GM12891 (cell line): ENCODE data around the gene RAB11FIP4.

Source experiments
- DNase-seq: peaks from one replicate; pipeline ENCODE4 v3.0.0; 2011; ENCODE audit warnings: low spot score; ENCODE audit not compliant: insufficient read length
- FAIRE-seq: peaks from 2 replicates; lab custom pipeline; 2011; peaks lifted over from hg19 to GRCh38; lab: Jason Lieb, UNC
- PAX5 ChIP-seq: IDR thresholded peaks from 2 replicates; pipeline ENCODE4 v1.6.1; 2011; ENCODE audit warnings: low read length, moderate library complexity, mild to moderate bottlenecking; ENCODE audit not compliant: insufficient read depth, severe bottlenecking
- POLR2A ChIP-seq: IDR thresholded peaks from 2 replicates; pipeline ENCODE4 v1.6.1; 2011; ENCODE audit warnings: low read depth, low read length, control low read depth
- POLR2AphosphoS5 ChIP-seq: IDR thresholded peaks from 2 replicates; pipeline ENCODE4 v1.6.1; 2011; ENCODE audit warnings: low read depth, low read length, control low read depth
- POU2F2 ChIP-seq: IDR thresholded peaks from 2 replicates; pipeline ENCODE4 v1.6.1; 2011; ENCODE audit warnings: low read depth, mild to moderate bottlenecking, control low read depth, low read length, moderate library complexity
- SPI1 ChIP-seq: IDR thresholded peaks from 2 replicates; pipeline ENCODE4 v1.6.1; 2011; ENCODE audit warnings: low read depth, low read length, control low read depth
- TAF1 ChIP-seq: IDR thresholded peaks from 2 replicates; pipeline ENCODE4 v1.6.1; 2011; ENCODE audit warnings: low read depth, low read length, control low read depth

Gene RAB11FIP4

DNA sequence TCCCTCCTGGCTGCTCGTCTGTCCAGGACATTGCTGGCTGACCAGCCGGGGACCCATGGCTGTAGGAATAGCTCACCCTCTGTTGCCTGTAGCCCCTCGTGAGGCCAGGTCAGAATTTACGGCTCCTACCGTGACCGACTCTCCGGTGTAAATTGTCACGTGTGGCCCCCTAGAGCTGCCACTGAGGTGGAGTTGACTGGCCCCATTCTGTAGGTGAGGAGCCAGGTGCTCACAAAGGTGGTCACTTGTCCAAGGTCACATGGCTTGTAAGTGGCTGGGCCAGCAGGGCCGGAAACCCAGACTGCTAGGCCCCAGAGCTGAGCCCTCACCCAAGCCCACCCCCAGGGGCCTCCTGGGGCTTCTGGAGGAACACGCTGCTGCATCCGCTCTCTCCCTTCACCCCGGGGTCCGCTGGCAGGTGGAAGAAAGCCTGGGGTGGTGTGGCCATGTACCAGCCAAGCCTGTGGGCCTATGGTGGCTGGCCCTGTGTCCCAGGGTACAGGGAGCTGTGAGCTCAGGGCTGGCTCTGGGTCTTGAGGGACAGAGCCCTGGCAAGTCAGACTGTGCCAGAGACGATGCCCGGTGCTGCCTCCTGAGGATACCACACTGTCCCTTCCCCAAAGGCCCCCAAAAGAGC, 120.7 kb downstream of the RAB11FIP4 start:
- TF ChIP-seq PAX5: no peak
- no peak for TF ChIP-seq POLR2AphosphoS5
- TF ChIP-seq POU2F2: no peak
- TF ChIP-seq TAF1: no peak
- no peak for TF ChIP-seq SPI1
- DNase-seq (no peak), FAIRE-seq (no peak)

DNA sequence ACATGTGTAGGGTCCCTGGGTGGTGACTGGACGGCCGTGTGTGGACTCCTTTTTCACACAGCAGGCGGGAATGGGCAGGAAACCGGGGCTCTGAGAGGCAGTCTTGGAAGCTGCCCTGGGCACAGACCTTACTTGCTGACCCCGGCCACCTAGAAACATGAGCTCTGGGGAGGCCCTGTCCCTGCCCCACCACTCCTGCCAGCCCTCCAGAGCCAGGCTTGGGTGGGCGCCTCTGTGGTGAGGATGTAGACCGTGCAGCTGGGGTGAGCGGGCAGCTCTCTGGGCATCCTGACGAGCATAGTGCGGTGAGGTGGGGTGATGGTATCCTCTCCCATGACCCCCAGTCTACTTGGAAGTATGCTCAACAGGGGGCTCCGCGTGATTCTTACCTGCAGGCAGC, 121.3 kb downstream of the RAB11FIP4 start:
- FAIRE-seq: no peak
- no peak for TF ChIP-seq TAF1
- TF ChIP-seq PAX5: no peak
- TF ChIP-seq POLR2AphosphoS5: no peak
- no peak for TF ChIP-seq POU2F2
- TF ChIP-seq POLR2A: no peak
- TF ChIP-seq SPI1: no peak

DNA sequence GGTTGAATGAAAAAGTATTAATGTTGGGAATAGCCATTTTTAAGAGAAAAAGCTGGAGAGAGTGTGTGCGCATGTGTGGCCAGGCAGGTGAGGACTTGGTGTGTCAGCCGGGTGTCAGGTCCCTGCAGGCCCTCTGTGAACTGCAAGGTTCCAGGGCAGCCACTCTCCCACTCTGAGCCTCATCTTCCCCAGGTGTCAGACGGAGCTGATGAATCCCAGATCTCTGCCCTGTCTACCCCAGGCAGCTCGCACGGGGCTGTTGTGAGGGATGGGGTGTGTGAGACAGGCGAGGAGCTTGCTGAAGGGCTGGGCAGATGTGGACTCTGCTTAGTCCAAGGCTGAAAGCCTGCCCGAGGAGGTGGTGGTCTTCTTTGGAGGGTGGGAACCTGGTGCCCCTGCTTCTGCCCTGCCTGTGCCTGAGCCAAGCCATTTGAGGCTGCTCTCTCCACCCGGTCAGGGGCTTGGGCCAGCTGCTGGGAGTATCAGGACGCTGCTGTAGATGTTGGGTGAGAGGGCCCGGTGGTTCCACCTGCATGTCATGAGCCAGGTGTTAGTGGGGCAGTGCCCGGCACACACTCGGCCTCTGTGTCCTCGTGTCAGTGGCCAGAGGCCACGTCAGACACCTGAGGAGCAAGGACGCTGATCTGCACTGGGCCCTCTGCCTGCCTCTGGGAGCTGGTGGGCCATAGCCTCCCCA, 122.4 kb downstream of the RAB11FIP4 start:
- FAIRE-seq (no peak), DNase-seq (no peak)
- no peak for TF ChIP-seq POLR2A
- TF ChIP-seq SPI1: no peak
- TF ChIP-seq TAF1: no peak
- no peak for TF ChIP-seq POU2F2
- TF ChIP-seq PAX5: no peak
- no peak for TF ChIP-seq POLR2AphosphoS5

More for the DNA sequence above, 121.3 kb downstream of the RAB11FIP4 start:
- no peak for DNase-seq

DNA sequence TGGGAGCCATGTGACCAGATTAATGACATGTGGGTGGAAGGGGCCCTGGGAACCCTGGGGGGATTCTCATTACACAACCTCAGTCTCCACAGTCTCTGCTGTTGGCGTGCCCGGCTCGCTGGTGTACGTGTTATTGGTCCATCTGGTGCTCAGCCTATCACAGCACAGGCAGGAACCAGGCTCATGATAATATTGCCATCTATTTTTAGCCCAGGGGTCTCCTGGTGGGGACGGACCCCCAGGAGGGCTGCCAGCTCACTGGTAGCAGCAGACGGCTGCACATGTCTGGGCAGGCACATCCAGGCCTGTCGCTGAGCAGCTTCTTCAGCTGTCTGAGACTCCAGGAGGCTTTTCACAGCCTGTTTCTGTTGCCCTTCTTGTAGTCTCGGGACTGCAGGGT, 123.8 kb downstream of the RAB11FIP4 start:
- DNase-seq (no peak), FAIRE-seq (no peak)
- TF ChIP-seq POLR2AphosphoS5 (no peak), TAF1 (no peak), POLR2A (no peak), POU2F2 (no peak), SPI1 (no peak)

DNA sequence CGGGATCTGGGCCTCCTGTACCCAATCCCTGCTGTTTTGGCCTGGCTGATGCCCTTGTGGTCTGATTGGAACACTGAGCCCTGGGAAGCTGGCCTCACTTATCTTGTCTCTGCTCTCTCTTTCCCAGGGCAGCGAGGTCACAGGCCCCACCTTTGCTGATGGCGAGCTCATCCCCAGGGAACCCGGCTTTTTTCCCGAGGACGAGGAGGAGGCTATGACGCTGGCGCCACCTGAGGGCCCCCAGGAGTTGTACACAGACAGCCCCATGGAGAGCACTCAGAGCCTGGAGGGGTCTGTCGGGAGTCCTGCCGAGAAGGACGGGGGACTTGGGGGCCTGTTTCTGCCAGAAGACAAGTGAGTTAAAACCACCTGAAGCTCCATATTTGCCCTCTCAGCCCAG, 126.0 kb downstream of the RAB11FIP4 start:
- FAIRE-seq: no peak
- TF ChIP-seq POLR2A (no peak), TAF1 (no peak), POLR2AphosphoS5 (no peak), SPI1 (no peak), PAX5 (no peak), POU2F2 (no peak)
- DNase-seq: no peak

DNA sequence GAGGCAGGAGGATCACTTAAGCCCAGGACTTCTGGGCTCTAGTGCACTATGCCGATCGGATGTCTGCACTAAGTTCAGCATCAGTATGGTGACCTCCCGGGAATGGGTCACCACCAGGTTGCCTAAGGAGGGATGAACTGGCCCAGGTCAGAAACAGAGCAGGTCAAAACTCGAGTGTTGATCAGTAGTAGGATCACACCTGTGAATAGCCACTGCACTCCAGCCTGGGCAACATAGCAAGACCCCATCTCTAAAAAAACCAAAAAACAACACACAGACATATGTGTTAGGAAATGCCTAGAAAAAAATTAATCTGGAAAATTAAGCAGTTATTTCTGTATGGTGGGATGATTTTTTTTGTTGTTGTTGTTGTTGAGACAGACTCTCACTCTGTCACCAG, 127.0 kb downstream of the RAB11FIP4 start:
- TF ChIP-seq TAF1: no peak
- TF ChIP-seq SPI1: no peak
- no peak for TF ChIP-seq POU2F2
- no peak for TF ChIP-seq POLR2AphosphoS5
- TF ChIP-seq POLR2A: no peak
- TF ChIP-seq PAX5: no peak
- DNase-seq: no peak
- no peak for FAIRE-seq

DNA sequence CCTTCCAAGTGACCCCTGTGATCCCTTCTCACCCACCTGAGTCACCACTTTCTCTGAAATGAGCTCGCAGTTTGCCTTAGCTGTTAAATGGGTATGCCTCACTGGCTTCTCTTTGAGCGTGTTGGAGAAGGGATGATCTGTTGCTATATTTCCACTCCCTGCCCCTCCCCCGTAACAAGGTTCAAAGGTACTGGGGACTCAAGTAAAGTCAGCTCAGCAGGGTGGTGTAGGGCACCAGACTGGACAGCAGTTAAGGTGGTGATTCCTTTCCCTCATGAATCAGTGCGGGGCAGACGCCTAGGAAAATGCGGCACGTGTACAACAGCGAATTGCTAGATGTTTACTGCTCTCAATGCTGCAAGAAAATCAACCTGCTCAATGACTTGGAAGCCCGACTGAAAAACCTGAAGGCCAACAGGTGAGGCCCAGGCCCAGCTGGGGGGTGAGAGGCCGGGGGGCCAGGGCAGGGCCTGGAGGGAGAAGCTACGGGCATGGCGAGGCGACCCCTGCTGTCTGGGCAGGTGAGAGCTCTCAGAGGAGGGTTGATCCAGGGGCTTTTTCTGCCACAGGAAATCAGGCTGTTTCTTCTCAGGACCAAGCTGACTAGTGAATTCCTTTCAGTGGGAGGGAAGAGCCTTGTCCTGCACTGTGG, 130.3 kb downstream of the RAB11FIP4 start:
- no peak for TF ChIP-seq POU2F2
- TF ChIP-seq SPI1: no peak
- TF ChIP-seq POLR2A: no peak
- no peak for TF ChIP-seq PAX5
- TF ChIP-seq TAF1: no peak
- no peak for TF ChIP-seq POLR2AphosphoS5
- FAIRE-seq (no peak), DNase-seq (no peak)

DNA sequence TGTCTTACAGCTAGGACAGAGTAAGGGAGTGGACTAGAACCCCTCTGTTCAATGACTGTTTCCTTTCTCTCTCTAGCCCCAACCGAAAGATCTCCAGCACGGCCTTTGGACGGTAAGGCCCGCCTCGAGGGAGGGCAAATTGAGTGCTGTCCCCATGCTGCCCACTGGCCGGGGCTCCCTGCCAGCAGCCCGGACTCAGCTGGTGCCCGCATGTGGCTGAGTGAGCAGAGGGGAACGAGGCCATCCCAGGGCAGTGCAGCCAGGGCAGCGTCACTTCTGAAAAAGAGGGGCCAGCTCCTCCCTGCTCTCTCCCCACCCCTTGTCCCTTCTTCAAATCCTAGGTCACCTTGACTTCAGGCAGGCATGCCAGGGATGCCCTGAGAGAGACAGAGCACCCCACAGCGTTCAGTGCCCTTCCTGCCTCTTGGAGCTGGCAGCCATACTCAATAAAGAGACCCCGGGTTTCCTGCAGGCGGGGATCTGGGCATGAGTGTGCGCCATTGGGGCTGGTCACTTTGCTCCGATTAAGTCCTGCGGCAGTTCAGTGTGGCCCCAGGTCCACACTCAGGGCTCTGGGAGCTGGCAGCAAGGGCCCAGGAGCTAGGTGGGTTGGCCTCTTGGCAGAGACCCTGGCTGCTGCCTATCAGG, 130.9 kb downstream of the RAB11FIP4 start:
- TF ChIP-seq PAX5 (no peak), POU2F2 (no peak), TAF1 (no peak), POLR2A (no peak), POLR2AphosphoS5 (no peak)
- DNase-seq (no peak), FAIRE-seq (no peak)
